ENCODE measurements around the gene ASTN1.

ASTN1 gene

GRCh38 chr1:177002891-177003290 is 161.6 kb downstream of the ASTN1 start:
- Histone ChIP-seq H3K27me3 (ENCODE audit: insufficient read depth, poor library complexity, severe bottlenecking) (no peaks in the 10 kb centered on the region), H3K4me3 (replicated peaks; ENCODE audit: insufficient read depth, low read length) (no peak overlapping the region), H3K27ac (replicated peaks) (no peak overlapping the region)
- DNase-seq (ENCODE audit: low read depth in 1 of 2, low spot score in 1 of 2), result no peak
- no peak for TF ChIP-seq CTCF (IDR thresholded peaks at IDR 0.05; ENCODE audit: insufficient read depth, low read length)
- no peak for TF ChIP-seq GABPA (IDR thresholded peaks at IDR 0.05; ENCODE audit: low read depth)
- TF ChIP-seq REST (IDR thresholded peaks at IDR 0.05; ENCODE audit: insufficient replicate concordance, low read depth), result no peak
- TF ChIP-seq SPI1 (IDR thresholded peaks at IDR 0.05; ENCODE audit: borderline replicate concordance, low read depth), result no peak
- TF ChIP-seq POLR2AphosphoS5 (IDR thresholded peaks at IDR 0.05; ENCODE audit: low read depth), result no peak

- H3K27ac ChIP-seq (replicated peaks), result no peak overlapping the region
- no peak for TF ChIP-seq POLR2AphosphoS5 (IDR thresholded peaks at IDR 0.05; ENCODE audit: low read depth)
- TF ChIP-seq GABPA (IDR thresholded peaks at IDR 0.05; ENCODE audit: low read depth), result no peak
- no peak for TF ChIP-seq CTCF (IDR thresholded peaks at IDR 0.05; ENCODE audit: insufficient read depth, low read length)
- no peak for TF ChIP-seq REST (IDR thresholded peaks at IDR 0.05; ENCODE audit: insufficient replicate concordance, low read depth)
- TF ChIP-seq SPI1 (IDR thresholded peaks at IDR 0.05; ENCODE audit: borderline replicate concordance, low read depth), result no peak
- H3K27me3 ChIP-seq (ENCODE audit: insufficient read depth, poor library complexity, severe bottlenecking), result no peaks in the 10 kb centered on the region
- no peak for DNase-seq (ENCODE audit: low read depth in 1 of 2, low spot score in 1 of 2)
- H3K4me3 ChIP-seq (replicated peaks; ENCODE audit: insufficient read depth, low read length), result no peak overlapping the region
Measured at GRCh38 chr1:177001556-177001955, 163.0 kb downstream of the ASTN1 start.

- DNase-seq (ENCODE audit: low read depth in 1 of 2, low spot score in 1 of 2), result no peak
- H3K4me3 ChIP-seq (replicated peaks; ENCODE audit: insufficient read depth, low read length), result no peak overlapping the region
- no peak overlapping the region for H3K27ac ChIP-seq (replicated peaks)
- TF ChIP-seq GABPA (IDR thresholded peaks at IDR 0.05; ENCODE audit: low read depth) (no peak), REST (IDR thresholded peaks at IDR 0.05; ENCODE audit: insufficient replicate concordance, low read depth) (no peak), POLR2AphosphoS5 (IDR thresholded peaks at IDR 0.05; ENCODE audit: low read depth) (no peak), SPI1 (IDR thresholded peaks at IDR 0.05; ENCODE audit: borderline replicate concordance, low read depth) (no peak), CTCF (IDR thresholded peaks at IDR 0.05; ENCODE audit: insufficient read depth, low read length) (no peak)
- no peaks in the 10 kb centered on the region for H3K27me3 ChIP-seq (ENCODE audit: insufficient read depth, poor library complexity, severe bottlenecking)
Measured at GRCh38 chr1:176998183-176998795, 166.2 kb downstream of the ASTN1 start.

Data from HL-60 (cell line).